Activated effector memory CD4-positive, alpha-beta T cell treated with anti-CD3 and anti-CD28 coated beads, Interleukin-2, amount 50 U/mL, for 16 hours (primary cell): ENCODE measurements around the gene SNRNP25.
"Not testable (repeated sequence)": the region's sequence is repeated elsewhere in the genome, so short reads cannot be mapped to it uniquely, and the experiment has no call there.

ENCODE experiments used
- DNase-seq: peaks from one replicate; pipeline ENCODE4 v3.0.0-alpha.2; 2020

Gene SNRNP25

DNA sequence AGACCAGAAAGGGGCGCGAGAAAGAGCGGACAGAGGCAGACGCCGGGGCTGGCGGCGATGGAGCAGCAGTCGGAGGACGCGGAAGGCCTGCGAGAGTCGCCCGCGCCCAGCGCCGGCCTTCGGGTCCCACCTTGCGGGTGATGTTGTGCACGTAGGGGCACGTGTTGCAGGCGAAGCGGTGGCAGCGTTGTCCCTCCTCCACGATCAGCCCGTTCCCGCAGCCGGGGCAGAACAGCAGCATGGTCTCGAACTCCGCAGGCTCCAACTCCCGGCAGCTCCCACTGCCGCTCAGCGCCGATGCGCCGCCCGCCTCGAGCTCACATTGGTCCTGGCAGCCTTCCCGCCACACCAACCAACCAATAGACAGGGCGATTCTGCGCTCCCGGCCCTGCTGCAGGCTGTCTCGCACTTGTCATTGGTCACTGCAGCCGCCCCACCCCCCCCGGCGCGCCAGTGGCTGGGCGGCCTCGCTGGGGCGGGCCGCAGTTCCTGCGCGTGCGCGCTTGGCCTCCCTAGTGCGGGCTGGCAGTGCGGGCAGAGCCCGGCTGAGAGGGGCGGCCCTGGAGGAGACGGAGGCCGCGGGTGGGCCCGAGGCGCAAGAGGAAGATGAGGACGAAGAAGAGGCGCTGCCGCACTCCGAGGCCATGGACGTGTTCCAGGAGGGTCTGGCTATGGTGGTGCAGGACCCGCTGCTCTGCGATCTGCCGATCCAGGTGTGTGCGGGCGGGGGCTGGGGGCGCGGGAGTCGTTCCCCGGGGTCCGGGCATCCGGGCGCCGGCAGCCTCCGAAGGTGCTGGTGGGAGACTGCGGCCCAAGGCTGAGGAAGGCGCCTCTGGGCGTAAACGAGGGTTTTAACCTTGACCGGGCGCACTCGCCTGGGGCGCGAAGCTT is at the start of gene SNRNP25, which contains the start of gene POLR3K:
SNRNP25 (plus strand) TSS at position 483 of the 891 bp plus-strand sequence; CDS start at position 672, 189 bp downstream.
POLR3K (minus strand) TSS at position 263 of the 891 bp plus-strand sequence; CDS start at position 241, 22 bp downstream.
- DNase-seq = peak; percentile 99

- DNase-seq = peak; percentile 74
Measured at GRCh38 chr16:9903-10665, 43.5 kb upstream of the SNRNP25 start.

GRCh38 chr16:10772-11171 is 42.9 kb upstream of the SNRNP25 start:
- peak; percentile 96 for DNase-seq

- DNase-seq = not testable (repeated sequence)
Measured at GRCh38 chr16:17062-17765, 36.4 kb upstream of the SNRNP25 start.

GRCh38 chr16:20886-21285 is 32.7 kb upstream of the SNRNP25 start:
- not testable (repeated sequence) for DNase-seq

DNA sequence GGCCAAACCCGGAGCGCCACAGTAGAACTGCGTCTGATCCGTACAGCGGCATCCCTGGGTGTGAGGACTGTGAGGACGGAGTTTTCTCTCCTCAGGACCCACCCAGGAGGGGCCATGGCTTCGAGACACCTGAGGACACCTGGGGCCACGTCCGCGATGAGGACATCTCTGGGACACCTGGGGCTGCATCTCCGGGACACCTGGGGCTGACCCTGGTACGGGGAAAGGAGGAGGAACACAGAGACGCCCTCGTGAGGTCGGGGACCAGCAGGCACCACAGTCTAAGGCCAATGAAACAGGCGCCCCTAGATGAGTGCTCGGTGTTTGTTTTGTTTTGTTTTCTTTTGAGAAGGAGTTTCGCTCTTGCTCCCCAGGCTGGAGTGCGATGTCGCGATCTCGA is 29.5 kb upstream of the SNRNP25 start:
- DNase-seq = not testable (repeated sequence)

GRCh38 chr16:25926-26348 is 27.7 kb upstream of the SNRNP25 start:
- not testable (repeated sequence) for DNase-seq

- not testable (repeated sequence) for DNase-seq
Measured at GRCh38 chr16:30627-31026, 23.0 kb upstream of the SNRNP25 start.

DNA sequence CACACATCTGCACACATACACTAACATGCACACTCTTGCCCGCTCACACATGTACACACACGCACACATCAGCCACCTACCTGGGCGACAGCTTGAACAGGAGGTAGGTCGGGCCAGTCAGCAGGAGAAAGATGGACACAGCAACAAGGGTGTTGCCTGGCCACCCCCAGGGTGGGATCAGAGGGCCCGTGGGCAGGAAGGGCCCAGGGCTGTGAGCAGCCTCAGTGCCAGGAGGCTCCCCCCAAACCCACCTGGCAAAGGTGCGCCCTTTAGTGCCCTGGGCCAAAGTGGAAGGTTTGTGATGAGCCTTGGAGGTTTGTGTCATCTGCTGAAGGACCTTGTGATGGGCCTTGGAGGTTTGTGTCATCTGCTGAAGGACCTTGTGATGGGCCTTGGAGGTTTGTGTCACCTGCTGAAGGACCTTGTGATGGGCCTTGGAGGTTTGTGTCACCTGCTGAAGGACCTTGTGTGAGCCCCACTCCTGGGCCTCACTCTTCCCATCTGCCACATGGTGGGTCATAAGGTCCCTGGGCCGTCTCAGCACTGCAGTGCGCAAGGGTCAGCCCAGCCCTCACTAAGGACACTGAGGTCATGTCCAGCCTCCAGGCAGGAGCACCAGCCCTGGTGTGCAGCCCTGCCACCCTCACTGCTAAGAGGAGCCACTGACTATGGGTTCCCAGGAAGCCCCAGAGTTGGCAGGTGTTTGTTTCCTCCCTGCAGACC is 20.3 kb upstream of the SNRNP25 start:
- not testable (repeated sequence) for DNase-seq

GRCh38 chr16:33877-34647 is 19.6 kb upstream of the SNRNP25 start:
- DNase-seq = no peak

- no peak for DNase-seq
Measured at GRCh38 chr16:34648-34987, 19.0 kb upstream of the SNRNP25 start.

DNA sequence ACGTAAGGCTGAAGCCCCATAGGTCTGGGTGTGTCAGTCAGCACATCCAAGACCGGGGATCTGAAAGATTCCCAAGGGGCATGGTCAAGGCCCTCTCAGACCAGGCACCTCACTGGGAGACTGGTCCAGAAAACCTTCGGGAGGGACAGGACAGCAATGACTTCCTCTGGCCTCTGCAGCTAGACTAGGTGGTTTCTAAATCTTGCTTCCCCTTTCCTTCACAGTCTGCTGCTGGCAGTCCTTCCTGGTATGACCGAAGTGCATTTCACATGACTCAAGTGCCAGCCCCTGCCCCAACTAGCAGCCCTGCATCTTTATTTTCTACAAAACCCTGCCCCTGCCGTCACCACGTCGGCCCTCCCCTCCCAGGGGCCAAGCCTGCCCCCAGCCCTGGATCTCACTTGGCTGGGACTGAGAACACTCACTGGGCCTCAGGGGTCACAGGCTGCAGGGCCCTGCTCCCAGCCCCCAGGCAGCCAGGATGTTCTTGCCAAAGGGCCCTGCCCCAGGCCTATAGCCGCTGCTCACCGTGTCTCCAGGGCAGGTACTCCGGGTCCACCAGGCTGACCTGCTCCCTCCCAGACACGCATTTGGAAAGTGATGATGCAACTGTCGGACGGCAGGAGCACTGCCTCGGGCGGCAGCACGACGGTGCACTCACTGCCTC is 18.5 kb upstream of the SNRNP25 start:
- no peak for DNase-seq

GRCh38 chr16:35678-36305 is 17.8 kb upstream of the SNRNP25 start:
- no peak for DNase-seq

GRCh38 chr16:36336-36984 is 17.2 kb upstream of the SNRNP25 start:
- DNase-seq = no peak

- DNase-seq = no peak
Measured at GRCh38 chr16:37511-37910, 16.1 kb upstream of the SNRNP25 start.

GRCh38 chr16:38206-38605 is 15.4 kb upstream of the SNRNP25 start:
- DNase-seq = not testable (repeated sequence)

- DNase-seq = peak; percentile 79
Measured at GRCh38 chr16:38941-39892, 14.4 kb upstream of the SNRNP25 start.

DNA sequence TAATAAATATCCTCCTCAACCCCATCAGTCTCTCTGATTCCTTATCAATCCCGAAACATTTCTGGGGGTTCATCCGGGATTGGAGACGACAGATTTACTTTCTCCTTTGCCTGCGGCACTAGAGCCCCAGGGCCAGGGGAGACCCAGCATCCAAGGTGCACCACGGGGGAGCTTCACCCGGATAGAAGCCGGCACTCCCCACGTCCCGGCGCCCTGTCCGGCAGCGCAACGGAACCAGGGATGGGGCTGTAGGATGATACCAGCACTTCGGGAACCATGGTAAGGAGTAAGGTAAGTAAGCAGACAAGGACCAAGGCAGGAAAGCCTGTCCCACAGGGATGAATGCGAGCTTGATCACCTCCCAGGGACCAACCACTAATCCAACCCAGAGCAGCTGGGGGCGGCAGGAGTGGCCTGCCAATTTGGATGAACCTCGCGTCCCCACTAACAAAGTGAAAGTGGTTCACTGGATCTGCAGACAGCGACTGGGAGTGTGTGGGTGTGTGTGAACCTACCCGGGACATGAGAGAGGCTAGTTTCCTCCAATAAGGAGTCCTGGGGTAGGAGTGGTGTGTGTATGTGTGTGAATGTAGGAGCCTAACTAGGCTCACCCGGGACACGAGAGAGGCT is 12.1 kb upstream of the SNRNP25 start:
- DNase-seq = no peak
